GM21529 (cell line): ENCODE data around the gene CELF5.
"Not testable (repeated sequence)": the region's sequence is repeated elsewhere in the genome, so short reads cannot be mapped to it uniquely, and the experiment has no call there.

ENCODE experiments used
- ATAC-seq: cut with Tn5 transposase; IDR thresholded peaks from one replicate; pipeline ENCODE4 v1.9.1; 2021; ENCODE audit not compliant: unreplicated experiment

The CELF5 gene

DNA sequence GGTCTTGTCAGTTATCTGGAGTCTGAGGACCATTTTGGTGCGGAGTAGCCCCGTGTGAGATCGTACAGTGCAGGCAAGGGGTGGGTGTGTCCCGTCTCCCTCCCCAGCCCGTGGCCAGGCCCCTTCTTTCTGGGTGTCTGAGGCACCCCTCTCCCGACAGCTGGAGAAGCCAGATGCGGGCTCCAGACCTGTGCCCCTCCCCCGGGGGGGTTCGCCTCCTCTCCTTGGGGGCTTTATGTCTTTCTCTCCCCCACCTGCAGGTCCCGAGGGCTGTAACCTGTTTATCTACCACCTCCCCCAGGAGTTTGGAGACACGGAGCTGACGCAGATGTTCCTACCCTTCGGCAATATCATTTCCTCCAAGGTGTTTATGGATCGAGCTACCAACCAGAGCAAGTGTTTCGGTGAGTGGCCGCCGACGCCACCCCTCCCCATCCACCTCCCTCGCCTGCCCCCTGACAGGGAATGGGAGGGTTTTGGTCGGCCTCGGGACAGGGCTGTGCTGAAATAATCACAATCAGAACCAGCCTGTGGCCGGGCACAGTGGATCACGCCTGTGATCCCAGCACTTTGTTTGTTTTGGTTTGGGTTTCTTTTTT is 65.6 kb downstream of the CELF5 start:
- ATAC-seq = no peak

DNA sequence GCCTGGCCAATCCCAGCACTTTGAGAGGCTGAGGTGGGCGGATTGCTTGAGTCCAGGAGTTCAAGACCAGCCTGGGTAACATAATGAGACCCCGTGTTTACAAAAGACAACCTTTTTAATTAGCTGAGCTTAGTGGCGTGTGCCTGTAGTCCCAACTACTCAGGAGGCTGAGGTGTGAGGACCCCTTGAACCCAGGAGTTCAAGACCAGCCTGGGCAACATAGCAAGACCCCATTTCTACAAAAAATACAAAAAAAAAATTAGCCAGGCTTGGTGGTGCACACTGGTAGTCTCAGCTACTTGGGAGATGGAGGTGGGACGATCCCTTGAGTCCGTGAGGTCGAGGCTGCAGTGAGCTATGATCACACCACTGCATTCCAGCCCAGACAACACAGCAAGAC is 66.4 kb downstream of the CELF5 start:
- not testable (repeated sequence) for ATAC-seq

- ATAC-seq = no peak
Measured at GRCh38 chr19:3291644-3292043, 67.2 kb downstream of the CELF5 start.

- ATAC-seq = no peak
Measured at GRCh38 chr19:3292958-3293529, 68.6 kb downstream of the CELF5 start.

GRCh38 chr19:3293560-3293959 is 69.1 kb downstream of the CELF5 start:
- no peak for ATAC-seq

GRCh38 chr19:3294080-3294850 is 69.8 kb downstream of the CELF5 start:
- no peak for ATAC-seq

GRCh38 chr19:3295581-3295980 is 71.1 kb downstream of the CELF5 start:
- ATAC-seq = no peak

GRCh38 chr19:3296034-3296433 is 71.6 kb downstream of the CELF5 start:
- no peak for ATAC-seq

DNA sequence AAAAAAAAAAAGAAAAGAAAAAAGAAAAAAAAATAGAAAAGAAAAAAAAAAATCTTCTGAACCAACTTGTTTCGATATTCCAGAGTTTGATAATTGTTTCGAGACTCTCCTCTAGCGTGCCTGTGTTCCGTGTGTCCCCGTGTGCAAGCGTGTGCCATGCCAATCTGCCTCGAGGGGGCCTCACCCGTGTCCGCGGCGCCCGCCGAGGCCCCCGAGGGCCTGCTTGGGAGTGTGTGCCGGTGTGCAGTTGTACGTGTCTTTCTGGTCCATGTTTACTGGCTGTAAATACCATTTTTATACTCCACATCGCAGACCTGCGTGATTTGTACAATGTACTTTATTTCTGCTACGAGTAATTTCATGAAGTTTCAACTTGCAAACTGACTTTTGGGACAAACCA is 72.0 kb downstream of the CELF5 start:
- ATAC-seq = no peak

- no peak for ATAC-seq
Measured at GRCh38 chr19:3298853-3299449, 74.5 kb downstream of the CELF5 start.

GRCh38 chr19:3300566-3300965 is 76.1 kb downstream of the CELF5 start:
- not testable (repeated sequence) for ATAC-seq

GRCh38 chr19:3302755-3303154 is 78.3 kb downstream of the CELF5 start:
- no peak for ATAC-seq

- no peak for ATAC-seq
Measured at GRCh38 chr19:3304871-3305423, 80.5 kb downstream of the CELF5 start.

GRCh38 chr19:3309724-3310123 is 85.3 kb downstream of the CELF5 start:
- ATAC-seq = no peak

DNA sequence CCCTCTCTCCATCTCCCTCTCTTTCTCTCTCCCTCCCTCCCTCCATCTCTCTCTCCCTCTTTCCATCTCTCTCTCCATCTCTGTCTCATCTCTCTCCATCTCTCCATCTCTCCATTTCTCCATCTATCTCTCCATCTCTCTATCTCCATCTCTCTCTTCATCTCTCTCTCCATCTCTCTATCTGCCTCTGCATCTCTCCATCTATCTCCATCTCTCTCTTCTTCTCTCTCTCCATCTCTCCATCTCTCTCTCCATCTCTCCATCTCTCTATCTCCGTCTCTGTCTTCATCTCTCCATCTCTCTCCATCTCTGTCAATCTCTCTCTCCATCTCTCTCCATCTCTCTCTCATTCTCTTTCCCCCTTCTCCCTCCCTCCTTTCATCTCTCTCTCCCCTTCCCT is 85.8 kb downstream of the CELF5 start:
- no peak for ATAC-seq

DNA sequence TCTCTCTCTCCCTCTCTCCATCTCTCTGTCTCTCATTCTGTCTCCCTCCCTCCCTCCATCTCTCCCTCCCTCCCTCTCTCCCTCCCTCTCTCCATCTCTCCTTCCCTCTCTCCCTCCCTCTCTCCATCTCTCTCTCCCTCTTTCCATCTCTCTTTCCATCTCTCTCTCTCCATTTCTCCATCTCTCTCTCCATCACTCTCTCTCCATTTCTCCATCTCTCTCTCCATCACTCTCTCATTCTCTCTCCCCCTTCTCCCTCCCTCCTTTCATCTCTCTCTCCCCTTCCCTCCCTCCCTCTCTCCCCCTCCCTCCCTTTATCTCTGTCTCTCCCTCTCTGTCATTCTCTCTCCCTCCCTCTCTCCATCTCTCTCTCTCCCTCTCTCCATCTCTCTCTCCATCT is 86.2 kb downstream of the CELF5 start:
- ATAC-seq = no peak

- ATAC-seq = no peak
Measured at GRCh38 chr19:3313199-3313575, 88.7 kb downstream of the CELF5 start.

GRCh38 chr19:3314962-3315675 is 90.7 kb downstream of the CELF5 start:
- no peak for ATAC-seq

DNA sequence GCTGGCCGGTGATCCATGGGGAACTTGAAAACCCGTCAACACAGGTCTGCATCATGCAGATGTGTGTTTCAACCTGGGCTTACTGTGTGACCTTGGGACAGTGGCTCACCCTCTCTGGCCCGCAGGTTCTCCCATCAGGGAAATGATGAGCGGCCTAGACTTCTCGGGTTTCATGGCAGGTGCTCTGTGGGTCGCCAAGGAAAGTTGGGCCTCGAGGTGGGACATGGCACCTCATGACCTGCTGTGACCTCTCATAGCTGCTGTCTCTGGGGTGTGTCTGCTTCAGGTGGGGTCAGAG is 91.2 kb downstream of the CELF5 start:
- no peak for ATAC-seq

DNA sequence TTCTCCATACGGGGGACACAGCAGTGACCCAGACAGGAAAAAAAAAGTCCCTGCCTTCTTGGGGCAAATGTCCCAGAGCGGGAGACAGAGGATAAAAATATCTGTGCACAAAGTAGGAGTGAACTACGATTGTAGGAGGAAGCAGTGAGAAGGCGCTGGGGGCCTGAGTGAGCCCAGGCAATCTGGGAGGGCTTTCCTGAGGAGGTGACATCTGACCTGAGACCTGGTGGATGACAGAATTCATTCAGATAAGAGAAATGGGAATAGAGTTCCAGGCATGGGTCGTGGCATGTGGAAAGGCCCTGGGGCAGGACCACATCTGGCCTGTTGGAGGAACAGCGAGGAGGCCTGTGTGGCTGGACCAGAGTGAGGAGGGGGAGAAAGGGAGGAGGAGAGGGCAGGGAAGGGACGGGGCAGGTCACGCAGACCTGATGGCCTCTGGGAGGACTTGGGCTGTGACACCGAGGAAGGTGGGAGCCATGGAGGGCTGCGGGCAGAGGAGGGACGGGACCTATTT is 91.7 kb downstream of the CELF5 start:
- no peak for ATAC-seq

GRCh38 chr19:3316659-3317207 is 92.3 kb downstream of the CELF5 start:
- no peak for ATAC-seq
